Bone marrow (tissue), 2 donors: ENCODE data around the gene SRSF2.
A peak's percentile ranks its signal among the peaks of the same experiment; 100 is the strongest.
"Not testable (repeated sequence)": the region's sequence is repeated elsewhere in the genome, so short reads cannot be mapped to it uniquely, and the experiment has no call there.

Source experiments
- DNase-seq, 2 donors: peaks; one replicate each; lab custom pipeline; 2025; lab: John Stamatoyannopoulos, UW

SRSF2 gene, protein sequence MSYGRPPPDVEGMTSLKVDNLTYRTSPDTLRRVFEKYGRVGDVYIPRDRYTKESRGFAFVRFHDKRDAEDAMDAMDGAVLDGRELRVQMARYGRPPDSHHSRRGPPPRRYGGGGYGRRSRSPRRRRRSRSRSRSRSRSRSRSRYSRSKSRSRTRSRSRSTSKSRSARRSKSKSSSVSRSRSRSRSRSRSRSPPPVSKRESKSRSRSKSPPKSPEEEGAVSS

DNA sequence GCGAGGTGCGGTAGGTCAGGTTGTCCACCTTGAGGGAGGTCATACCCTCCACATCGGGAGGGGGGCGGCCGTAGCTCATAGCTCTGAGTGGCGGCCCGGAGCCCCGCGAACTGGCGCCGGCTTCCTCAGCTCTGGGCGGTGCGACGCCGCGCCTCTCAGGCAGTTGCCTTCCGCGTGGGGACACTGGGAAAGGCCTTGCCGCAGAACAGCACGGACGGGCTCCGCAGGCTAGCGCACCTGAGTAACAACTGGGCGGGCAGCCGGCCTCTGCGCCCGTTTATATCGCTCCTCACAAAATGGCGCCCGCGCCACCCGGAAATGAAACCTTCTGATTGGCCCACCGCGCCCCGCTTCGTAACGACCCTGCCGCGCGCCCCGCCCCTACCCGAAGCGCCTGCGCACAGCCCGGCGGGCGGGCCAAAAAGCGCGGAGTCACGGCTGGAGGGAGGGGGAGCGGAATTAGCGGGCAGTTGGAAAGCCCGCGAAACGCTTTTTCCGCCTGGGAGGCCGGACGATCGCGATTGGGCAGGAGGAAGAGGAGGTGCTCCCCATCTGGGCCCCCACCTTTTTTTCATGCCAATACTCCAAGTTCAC lies at the start of gene SRSF2:
TSS of gene SRSF2 (minus strand) at position 250 of the 594 bp plus-strand sequence. CDS start at position 79, 171 bp downstream.
- peak; percentile 99 to 100 for DNase-seq

DNA sequence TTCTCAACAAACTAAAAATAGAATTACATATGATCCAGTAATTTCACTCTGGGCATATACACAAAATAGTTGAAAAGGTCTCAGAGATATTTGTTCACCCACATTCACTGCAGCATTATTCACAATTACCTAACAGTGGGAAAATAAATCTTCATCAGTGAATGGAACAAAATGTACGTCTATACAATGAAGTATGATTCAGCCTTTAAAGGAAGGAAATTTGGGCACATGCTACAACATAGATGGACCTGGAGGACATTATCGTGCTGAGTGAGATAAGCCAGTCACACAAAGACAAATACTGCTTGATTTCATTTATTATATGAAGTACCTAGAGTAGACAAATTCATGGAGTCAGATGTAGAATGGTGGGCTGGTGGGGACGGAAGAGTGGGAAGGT lies 47.8 kb upstream of the SRSF2 start:
- DNase-seq = no peak

DNA sequence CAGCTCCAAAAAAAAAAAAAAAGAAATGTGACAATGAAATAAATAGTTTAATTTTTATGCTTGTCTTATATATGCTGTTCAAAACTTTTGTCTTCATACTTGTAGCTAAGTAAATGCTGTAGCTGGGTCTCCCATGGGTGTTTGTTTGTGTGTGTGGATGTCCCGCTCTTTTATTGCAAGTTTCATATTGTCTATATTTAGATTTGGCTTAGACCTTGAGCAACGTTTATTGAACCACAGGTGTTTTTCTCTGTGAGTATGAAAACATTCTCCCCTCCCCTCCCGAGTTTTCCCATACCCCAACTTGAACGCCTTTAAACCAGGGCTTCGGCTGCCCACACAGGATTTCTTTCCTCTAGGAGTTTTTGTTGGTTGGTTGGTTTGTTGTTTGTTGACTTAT lies 46.0 kb upstream of the SRSF2 start:
- no peak for DNase-seq

DNA sequence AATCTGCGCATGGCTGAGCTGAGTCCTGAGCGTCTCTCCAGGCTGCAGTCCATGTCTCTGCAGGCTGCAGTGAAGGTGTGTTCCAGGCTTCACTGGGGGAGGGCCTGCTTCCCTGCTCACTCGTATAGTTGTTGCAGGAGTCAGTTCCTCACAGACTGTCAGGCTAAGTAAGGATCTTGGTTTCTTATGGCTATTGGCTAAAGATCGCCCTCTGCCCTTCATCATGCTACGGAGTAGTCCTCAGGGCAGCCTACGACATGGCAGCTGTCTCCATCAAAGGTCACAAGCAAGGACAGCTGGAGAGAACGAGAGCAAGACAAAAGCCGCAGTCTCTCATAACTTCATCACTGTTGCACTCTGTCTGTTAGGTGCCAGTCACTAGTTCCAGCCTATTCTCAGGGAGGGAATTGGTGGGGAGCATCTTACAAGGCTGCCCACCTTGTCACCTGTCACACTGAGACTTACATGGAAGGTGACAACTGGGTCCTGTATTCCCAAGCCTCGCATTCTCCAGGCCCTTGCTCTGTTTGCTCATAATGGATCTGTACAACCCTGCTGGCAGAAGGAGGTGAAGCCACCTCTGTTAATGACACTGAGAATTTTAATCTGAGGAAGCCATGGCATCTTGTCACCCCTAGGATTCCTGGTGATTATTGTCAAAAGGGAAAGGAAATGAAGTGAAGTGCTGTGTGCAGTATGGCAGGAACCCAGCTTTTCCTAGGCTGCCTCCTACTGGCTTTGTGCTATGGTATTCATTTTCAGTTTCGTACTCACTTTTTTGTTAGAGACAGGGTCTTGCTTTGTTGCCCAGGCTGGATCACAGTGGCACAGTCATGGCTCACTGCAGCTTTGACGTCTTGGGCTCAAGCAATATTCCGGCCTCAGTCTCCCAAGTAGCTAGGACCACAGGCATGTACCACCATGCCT lies 44.2 kb upstream of the SRSF2 start:
- DNase-seq = no peak

DNA sequence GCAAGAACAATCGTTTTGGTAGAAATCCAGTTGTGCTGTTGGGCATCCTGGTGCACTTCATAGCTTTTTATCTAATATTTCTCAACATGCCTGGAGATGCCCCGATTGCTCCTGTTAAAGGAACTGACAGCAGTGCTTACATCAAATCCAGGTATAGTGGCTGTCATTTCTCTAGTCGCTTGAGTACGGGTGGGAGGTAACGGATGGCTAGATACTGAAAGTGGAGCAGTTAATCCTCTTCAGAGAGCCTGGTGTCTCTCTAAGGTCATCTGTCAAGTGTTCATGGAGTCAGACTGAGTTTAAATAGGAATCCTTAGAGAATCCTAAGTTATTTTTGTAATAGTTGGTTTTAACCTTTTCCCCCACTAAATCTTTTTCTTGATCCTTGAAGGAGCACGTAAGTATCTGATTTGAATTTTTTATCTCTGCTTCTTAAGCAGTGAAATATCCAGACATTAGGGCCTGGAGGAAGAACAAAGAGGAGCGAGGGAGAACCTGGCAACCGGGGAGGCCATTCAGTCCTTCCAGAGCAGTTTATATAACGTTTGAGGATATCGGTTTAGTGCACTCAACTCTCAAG lies 38.0 kb upstream of the SRSF2 start:
- DNase-seq = no peak

DNA sequence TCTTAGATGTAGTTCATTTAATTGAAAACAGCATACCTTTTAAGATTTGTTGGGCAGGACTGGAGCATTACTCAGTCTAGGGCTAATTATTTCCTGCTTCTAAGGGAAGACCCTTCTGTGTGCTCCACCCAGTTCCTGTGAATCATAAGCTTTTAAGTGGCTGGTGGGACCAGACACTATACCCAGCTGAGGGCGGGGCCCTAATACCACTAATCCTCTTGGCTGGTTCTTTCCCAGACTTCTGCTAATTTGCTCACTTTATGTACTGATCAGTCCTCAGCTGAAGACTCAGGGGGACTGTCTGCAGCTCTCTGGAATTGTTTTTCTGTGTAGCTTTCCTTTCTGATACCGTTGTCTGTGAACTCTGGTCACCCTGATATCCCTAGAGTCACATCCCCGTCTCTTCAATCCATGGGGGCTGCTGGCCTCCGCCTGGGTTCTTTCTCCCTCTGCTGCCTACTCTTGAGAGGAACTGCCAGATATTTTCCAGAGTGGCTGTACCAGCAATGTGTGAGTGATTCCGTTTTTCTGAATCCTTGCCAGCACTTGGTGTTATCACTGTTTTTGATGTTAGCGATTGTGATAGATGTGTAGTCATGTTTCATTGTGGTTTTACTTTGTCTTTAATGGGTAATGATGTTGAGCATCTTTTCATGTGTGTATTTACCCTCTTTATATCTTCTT lies 35.9 kb upstream of the SRSF2 start:
- DNase-seq = peak; percentile 21 to 65

DNA sequence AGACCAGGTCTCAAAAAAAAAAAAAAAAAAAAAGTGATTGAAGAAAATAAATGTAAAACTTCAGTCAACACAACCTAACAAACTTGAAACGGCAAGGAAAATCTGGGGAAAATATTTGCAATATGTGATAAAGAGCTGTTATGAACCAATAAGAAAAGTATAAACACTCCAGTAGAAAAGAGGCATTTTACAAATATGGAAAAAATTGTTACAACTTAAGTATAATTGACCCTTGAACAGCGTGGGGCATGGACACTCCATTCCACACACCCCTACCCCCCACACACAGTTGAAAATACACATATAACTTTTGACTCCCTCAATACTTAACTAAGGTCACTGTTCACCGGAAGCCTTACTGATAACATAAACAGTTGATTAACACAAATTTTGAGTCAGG lies 21.4 kb upstream of the SRSF2 start:
- DNase-seq = no peak

DNA sequence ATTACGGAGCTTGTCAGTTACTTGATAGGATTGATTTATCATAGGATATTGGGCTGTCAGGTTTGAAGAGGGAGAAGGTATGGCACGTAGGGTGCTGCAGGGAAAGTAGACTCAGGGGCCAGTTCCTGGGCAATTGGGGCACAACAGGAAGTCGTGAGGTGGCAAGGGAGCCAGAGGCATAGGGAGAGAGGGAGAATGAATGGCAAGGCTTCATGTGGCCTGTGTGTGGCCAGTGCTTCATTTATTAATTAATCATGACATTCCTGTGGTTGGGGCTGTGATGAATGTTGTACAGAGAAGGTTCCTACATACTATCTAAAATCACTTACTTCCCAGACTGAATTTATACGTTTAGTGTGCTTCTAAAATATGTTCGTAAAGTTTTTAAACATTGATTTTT lies 20.1 kb upstream of the SRSF2 start:
- no peak for DNase-seq

DNA sequence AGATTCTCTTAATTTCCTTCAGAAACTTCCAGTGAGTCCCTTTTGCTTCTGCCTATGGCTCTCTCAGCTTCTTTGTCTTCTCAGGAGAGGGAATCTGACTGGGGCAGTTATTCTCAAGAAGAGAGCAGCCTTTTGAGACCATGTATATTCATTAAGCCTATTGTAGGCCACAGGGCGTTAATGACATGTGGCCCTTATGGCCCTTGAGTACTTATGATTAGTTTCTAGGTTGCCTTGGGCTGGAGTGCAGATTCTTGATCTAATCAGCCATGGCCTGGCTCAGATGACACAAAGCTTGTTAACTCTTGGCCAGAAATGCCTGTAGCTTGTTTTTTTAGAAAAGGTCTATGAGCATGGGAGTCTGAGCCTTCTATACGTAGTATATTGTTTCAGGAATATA lies 18.2 kb upstream of the SRSF2 start:
- no peak for DNase-seq

DNA sequence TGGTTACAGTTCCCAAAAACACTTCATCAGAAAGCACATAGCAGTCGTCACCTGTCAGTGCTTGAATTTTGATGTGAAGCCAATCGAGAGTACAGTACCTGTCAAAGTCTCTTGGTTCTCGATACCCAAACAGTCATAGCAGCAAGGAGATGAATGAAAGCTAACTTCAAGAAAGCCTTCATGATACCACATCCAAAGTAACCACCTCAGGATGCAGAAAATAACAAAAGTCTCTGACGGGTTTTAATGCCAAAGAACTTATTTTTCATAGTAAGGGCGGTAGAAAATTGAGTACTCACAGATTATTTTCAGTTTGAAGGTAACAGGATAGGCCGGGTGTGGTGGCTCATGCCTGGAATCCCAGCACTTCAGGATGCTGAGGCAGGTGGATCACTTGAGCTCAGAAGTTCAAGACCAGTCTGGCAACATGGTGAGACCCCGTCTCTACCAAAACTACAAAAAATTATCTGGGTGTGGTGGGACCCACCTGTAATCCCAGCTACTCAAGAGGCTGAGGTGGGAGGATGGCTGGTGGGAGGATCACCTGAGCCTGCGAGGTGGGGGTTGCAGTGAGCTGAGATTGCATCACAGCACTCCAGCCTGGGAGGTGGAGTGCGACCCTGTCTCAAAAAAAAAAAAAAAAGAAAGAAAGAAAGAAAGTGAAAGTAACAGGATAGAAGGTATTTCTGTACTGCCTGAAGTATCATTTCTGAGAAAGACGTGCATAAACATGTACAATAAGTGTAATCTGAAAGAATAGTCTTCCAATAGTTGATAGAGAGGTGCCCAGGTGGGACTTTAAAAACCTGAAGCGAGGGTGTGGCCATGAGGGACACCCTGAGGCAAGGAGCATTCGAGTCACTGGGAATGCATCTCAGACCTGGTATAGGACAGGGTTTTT lies 16.2 kb upstream of the SRSF2 start:
- no peak for DNase-seq

DNA sequence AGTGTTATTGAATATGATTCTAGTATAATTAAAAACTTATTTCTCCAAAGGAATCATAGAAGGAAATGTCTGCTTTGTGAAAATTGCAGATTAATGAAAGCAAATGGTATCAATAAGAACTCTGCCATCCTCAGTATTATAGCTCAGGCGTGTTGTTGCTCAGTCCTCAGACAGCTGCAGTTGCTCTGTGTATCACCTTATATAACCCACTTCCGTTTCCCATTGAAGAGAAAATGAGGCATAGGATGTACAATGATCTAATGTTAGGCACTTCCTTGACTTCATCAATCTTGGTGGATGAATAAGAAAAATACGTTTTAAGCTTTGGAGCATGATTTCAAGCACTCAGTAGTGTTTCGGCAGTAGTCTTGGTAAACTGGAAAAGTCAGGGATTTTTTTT lies 14.9 kb upstream of the SRSF2 start:
- DNase-seq = no peak

DNA sequence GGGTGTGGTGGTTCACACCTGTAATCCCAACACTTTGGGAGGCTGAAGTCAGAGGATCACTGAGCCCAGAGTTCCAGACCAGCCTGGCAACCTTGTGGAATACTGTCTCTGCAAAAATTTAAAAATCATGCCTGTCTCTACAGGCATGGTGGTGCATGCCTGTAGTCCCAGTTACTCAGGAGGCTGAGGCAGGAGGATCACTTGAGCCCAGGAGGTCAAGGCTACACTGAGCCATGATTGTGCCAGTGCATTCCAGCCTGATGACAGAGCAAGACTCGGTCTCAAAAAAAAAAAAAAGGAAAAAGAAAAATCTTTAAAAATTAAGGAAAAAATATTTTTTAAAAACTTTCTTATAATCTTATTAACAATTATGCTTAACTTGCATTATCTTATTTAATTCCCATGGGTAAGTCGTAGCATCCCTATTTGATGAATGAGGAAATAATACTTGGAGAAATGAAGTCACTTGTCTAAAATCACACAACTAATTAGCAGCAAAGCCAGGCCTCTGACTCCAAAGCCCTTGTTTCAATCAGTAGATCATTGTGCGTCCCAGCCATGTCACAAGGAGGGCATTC lies 14.4 kb upstream of the SRSF2 start:
- no peak for DNase-seq

DNA sequence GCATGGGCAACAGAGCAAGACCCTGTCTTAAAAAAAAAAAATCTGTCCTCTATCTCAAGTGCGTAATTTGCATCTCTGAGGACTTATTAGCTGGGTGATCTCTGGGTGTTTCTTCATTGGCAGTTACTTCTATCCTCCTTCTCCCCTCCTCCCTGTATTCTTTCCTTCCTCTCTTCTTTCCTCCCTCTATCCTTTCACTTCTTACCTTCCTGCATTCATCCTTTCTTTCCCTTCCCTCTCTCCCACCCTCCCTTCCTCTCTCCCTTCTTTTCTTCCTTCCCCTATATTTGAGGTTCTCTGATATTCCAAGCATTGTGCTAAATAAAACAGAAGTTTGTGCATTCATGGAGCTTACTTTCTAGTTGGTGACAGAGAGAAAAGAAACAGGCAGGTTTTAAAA lies 11.5 kb upstream of the SRSF2 start:
- no peak for DNase-seq

DNA sequence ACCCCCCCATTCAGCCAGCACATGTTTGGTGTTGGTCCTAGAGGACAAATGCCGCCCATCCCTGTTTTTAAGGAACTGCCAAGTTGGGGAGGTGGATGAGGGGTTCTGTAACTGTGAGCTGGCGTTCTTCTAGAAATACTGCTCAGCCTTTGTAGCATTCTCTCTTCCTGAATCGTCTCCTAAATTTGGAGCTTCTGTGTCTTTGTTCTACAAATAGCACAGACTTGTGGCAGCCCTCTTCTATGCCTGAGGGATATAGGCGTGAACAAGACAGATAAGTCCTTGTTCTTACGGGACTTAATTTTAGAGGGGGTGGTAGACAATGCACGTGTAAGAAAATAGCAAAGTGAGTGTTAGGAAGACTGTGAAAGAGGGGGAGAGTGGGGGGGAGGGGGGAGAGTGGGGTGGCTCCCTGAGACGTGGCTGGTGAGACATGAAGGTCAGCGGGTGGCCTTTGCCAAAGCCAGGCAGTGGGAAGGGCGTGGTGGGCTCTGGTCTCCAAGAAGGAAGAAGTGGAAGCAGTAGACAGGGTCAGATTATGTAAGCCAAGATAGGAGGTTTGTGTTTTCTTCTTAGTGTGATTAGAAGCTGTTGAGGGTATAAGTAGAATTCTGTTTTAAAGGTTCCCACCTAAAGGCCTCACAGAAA lies 10.7 kb upstream of the SRSF2 start:
- no peak for DNase-seq

DNA sequence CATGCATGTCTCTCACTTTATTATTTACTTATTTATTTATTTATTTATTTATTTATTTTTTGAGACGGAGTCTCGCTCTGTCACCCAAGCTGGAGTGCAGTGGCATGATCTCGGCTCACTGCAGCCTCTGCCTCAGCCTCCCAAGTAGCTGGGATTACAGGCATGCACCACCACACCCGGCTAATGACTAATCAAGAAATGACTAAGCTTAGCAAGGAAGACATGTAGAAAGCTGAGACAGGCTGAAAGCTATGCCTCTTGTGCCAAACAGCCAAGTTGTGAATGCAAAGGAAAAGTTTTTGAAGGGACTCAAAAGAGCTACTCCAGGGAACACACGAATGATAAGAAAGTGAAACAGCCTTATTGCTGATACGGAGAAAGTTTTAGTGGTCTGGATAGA lies 8.7 kb upstream of the SRSF2 start:
- not testable (repeated sequence) for DNase-seq

DNA sequence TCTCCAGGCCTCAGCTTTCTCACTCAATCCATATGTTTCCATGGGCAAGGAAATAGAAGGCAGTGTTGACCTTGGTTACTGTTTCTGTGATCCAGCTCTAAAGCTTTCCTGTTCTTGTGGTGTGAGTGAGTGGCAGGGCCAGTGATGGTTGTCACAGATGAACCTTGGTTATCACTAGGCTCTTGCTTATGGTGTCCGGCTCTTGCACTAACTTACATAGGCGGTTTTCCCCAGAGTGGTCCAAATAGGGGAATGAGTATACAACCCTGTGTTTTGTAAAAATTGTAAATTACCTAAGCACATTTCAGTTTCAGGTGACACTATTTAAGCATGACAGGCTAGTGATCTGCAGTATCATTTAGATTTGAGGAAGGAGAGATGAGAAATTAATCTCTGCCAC lies 7.6 kb upstream of the SRSF2 start:
- no peak for DNase-seq

DNA sequence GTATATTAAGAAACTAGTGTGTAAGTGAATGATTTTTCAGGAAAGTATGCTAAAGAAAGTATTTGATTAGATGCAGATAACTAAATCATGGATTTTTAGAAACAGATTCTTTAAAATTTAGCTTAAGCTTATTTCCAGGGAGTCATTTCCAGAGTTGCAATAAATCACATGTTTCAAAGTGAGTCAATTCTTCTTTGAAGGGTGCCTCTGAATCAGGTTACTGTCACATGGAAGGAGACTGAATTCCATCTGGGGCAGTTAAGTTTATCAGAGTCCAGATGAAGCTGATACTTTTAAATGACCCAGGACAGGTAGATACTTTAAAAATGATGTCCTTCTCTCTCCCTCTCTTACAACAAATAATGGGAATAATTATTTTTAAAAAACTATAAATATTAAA lies 5.8 kb upstream of the SRSF2 start:
- DNase-seq = no peak

DNA sequence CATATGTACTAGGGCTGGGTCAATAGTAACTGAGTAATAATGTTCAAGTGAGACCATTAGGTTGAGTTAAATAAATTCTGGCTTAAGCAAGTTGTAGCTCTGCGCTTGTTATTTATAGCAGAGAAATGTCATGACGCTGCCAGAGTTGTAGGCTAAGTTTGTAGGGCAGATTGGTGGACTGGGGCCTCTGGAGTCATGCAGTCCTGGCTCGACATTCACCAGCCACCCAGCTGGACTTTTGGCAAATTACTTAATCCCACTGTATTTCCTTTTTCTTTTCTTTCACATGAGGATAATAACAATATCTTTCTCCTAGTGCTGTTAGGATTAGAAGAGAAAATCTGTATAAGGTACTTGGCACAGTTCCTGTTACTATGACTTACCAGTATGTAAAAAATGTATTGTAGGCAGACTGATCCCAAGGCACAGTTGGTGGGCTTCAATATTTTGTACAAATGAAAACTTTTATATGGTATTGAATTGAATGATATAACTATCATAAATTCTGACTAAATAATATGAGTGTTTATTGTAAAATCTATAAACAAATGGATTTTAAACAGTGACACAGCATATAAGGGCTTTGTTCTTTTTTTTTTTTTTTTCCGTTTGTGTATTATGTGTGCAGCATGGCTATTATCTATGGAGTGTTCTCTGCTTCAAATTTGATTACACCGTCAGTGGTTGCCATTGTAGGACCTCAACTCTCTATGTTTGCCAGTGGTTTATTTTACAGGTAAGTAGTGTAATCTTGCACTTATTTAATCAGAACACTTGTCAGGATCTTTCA lies 3.4 kb upstream of the SRSF2 start:
- no peak for DNase-seq

DNA sequence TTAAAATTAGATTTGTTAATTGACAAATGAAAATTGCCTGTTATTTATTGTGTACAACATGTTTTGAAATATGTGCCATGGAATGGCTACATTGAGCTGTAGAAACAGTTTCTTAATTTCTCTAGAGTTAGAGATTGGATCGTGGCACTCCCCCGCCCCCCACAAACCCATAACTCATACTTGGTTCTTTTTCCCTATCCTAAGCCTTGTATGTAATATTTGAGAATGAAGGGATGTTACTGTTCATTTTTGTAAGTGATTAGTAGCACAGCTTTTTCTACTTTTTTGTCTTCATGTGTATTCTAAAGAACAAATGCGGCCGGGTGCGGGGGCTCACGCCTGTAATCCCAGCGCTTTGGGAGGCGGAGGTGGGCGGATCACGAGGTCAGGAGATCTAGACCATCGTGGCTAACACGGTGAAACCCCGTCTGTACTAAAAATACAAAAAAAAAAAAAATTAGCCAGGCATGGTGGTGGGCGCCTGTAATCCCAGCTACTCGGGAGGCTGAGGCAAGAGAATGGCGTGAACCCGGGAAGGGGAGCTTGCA lies 2.5 kb upstream of the SRSF2 start:
- not testable (repeated sequence) for DNase-seq
